Left renal pelvis (tissue), 4 donors: ENCODE measurements around the gene PSD2. TPM values are rescaled to one million over a fixed set of nuclear protein-coding genes. Genes with fewer than 3 reads are reported as not detected.

ENCODE experiments used
- polyA plus RNA-seq, 4 donors: library from polyadenylated mRNA; unstranded; fragments of 120-200 nt; gene quantifications; one replicate each; pipeline ENCODE4 v1.2.1, GENCODE V29; 2013; ENCODE audit not compliant: insufficient read length in 4 of 4

The PSD2 gene
- polyA plus RNA-seq, 4 donors: 1.5 to 2.5 (median 2.1) TPM

Other genes with a start within 250 kb of the PSD2 start
- 100 to 1,000 TPM; 144 to 207 (median 171) TPM for gene UBE2D2, start 234.5 kb upstream of the PSD2 start, polyA plus RNA-seq
- gene CXXC5, start 147.5 kb upstream of the PSD2 start, polyA plus RNA-seq: 100 to 1,000 TPM in 3 of 4 donors, 10 to 100 TPM in 1; 36.2 to 215 (median 213) TPM
- gene NRG2, start 247.5 kb downstream of the PSD2 start, polyA plus RNA-seq: 1 to 10 TPM in 3 of 4 donors, under 1 TPM in 1; 0.93 to 2.2 (median 1.6) TPM